T47D (cell line): ENCODE data around the gene RPL38.

Source experiments
- DNase-seq, 2 experiments: peaks; one replicate each; pipeline versions ENCODE4 v3.0.0 to v3.0.0-alpha.2; 2011 to 2012; ENCODE audit warnings: low read depth in 1 of 2, low spot score in 1 of 2
- JUND ChIP-seq: IDR thresholded peaks from 2 replicates; pipeline ENCODE4 v1.6.1; 2012; ENCODE audit warnings: low read depth
- in situ Hi-C: cut with HindIII; loops from 2 replicates; pipeline ENCODE4 v1.10.0; 2016; ENCODE audit warnings: low sequenced_read_pairs, low pct_unique_long_range_greater_than_20kb

Gene RPL38

GRCh38 chr17:74190154-74190553 lies 13.3 kb upstream of the RPL38 start:
- no peak for TF ChIP-seq JUND
- in situ Hi-C loops, result no loop called here

GRCh38 chr17:74190807-74191406 lies 12.6 kb upstream of the RPL38 start:
- TF ChIP-seq JUND, result no peak
- in situ Hi-C loops, result no loop called here
- DNase-seq, result peak; percentile 59 to 67

More at GRCh38 chr17:74190154-74190553, 13.3 kb upstream of the RPL38 start:
- DNase-seq, result peak; percentile 73 to 84

DNA sequence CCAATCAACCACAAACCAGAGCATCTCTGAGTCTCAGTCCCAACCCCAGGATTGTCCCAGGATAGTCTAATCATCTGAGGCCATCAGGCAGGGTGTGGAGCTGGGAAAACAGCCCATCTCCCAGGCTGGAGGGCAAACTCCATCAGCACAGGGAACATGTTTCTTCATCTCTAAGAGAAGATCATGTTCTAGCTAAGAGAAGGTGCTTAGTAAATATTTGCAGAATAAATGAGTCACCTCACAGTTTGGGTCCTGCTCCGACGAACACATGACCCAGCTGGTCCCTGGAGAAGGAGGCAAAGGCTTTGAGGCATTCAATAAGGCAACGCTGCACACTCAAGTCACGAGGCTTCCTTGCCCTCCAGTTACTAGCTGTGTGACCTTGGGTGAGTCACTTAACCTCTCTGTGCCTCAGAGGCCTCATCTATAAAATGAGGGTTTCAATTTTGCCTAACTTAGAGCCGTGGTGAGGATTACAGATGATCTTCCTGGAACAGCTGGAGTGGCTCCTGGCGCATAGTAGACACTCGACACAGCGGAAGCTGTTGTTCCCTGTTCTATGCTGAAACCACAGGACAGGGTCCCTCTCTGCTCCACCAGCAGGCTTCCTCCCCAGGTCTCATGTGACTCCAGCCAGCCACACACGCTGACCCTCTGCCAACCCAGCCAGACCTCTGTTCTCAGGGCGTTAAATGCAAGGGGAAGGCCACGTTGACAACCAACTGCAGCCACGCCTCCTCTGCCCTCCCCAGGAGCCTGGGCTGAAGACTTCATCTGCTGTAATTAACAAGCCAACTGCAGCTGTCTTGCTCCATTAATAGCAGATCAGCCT lies 10.3 kb upstream of the RPL38 start:
- DNase-seq, result peak in 1 of 2 experiments; percentile 58
- TF ChIP-seq JUND, result no peak
- in situ Hi-C loops, result no loop called here

- in situ Hi-C loops, result no loop called here
- DNase-seq, result no peak
- no peak for TF ChIP-seq JUND
Measured at GRCh38 chr17:74194682-74195081, 8.8 kb upstream of the RPL38 start.

DNA sequence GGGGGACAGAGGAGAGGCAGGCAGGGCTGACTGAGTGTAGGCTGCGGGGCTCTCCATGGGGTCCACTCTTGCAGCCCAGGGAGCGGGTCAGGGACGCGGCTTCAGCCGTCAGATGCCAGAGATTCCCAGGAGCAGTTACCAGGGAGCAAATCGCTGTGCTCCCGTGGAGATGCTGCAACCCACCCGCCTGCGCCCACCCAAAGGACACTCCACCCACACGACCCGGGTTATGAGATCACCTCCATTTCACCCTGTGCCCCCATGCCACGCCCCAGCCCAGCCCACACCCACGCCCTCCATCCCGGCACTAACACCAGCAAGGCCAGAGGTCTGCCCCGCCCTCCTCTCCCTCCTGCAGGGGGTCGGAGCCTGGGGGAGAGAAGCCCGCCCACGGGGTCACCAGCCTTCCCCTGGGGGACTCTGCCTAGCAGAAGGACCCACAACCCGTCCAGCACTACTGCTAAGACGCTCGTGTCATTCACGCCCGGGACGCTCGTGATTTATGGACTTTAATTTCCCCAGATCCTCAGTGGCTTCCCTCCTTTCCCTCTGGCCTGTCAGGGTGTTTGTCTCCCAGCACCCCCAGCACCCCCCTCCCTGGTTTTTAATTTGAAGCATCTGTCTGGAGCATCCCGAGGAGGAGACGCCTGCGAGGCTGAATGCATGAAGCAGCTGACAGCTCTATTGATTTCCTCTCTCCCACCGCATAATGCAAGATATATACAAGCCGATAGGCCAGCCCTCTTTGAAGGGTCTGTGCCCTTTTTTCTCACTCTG lies 6.7 kb upstream of the RPL38 start:
- in situ Hi-C loops, result no loop called here
- no peak for TF ChIP-seq JUND

GRCh38 chr17:74197801-74198200 lies 5.7 kb upstream of the RPL38 start:
- in situ Hi-C loops, result no loop called here
- no peak for TF ChIP-seq JUND
- DNase-seq, result no peak

More for the DNA sequence above, 6.7 kb upstream of the RPL38 start:
- no peak for DNase-seq

- TF ChIP-seq JUND, result no peak
- DNase-seq, result no peak
- in situ Hi-C loops, result no loop called here
Measured at GRCh38 chr17:74198694-74199093, 4.8 kb upstream of the RPL38 start.

DNA sequence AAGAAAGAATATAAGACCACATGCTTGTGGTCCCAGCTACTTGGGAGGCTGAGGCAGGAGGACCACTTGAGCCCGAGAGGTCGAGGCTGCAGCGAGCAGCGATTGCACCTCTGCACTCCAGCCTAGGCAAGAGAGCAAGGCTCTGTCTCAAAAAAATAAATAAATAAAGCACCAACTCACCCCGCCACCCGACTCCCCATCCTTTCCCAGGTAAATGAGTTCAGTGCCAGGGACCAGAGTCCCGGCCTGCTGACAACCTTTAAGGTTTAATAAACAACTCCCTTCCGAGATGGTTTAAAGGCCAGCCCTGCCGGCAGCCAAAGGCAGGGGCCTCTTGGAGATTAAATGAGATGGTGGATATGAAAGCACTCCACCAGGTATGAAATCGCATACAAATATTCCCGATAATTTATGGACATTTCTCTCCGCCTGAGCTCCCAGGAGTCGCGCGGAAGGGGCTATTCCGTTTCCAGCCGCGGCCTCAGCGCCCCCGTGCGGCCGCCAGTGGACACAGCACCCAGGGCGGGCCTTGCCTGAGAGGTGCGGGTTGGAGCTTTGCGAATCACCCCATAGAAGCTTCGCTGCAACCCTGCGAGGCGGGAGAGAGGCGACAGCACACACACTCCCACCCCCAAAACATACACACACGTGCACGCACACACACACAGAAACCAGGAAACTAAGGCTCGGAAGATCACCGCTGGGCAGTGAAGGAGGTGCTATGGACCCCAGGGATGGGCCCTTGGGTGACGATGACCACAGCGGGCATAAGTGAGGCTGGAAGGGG lies 4.0 kb upstream of the RPL38 start:
- peak; percentile 75 to 80 for DNase-seq
- no peak for TF ChIP-seq JUND
- in situ Hi-C loops, result no loop called here

GRCh38 chr17:74200112-74200511 lies 3.4 kb upstream of the RPL38 start:
- in situ Hi-C loops, result no loop called here
- DNase-seq, result no peak
- no peak for TF ChIP-seq JUND

- no peak for TF ChIP-seq JUND
- peak in 1 of 2 experiments; percentile 38 for DNase-seq
- in situ Hi-C loops, result no loop called here
Measured at GRCh38 chr17:74201250-74201649, 2.2 kb upstream of the RPL38 start.

DNA sequence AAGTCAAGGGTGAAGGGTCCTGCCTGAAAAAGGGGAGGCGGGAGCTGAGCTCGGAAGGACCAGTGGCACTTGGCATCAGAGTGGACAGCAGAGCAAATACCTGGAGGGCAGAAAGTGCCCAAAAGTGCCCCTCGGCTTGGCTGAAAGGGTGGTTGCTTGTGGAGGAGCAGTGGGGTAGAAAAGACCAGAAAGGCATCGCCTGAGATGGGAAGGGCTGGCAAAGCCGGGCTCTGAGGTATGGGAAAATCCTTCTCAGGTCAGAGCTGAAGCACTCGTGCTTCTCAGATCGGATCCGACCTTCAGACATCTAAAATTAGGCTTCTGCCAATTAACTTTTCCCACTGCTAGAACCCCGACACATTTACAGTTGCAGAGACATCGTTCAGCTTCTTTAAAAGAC lies 1.5 kb upstream of the RPL38 start:
- in situ Hi-C loops, result no loop called here
- TF ChIP-seq JUND, result no peak
- DNase-seq, result no peak

DNA sequence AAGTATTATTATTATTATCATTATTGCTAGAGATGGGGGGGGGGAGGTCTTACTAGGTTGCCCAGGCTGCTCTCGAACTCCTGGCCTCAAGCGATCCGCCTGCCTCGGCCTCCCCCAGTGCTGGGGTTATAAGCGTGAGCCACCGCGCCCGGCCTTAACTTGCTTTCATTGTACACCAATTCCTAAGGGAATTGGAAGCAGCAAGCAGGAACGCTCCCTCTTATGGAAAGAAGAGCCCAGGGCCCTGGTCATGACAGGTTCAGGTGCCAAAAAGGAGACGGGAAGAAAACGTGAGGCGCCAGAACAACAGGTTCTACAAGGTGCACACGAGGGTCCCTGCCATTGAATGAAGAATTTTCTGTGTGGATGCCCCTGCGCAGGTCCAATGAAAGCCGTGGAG lies 540 bp upstream of the RPL38 start:
- in situ Hi-C loops, result no loop called here
- TF ChIP-seq JUND, result no peak
- DNase-seq, result peak; percentile 36 to 69
